ENCODE data around the gene ELOA. TPM values are rescaled to one million over a fixed set of nuclear protein-coding genes. Genes with fewer than 3 reads are reported as not detected.

Gene ELOA
- total and polyA plus RNA-seq, 2 experiments from 2014 or later: 49.1 to 57.7 TPM

DNA sequence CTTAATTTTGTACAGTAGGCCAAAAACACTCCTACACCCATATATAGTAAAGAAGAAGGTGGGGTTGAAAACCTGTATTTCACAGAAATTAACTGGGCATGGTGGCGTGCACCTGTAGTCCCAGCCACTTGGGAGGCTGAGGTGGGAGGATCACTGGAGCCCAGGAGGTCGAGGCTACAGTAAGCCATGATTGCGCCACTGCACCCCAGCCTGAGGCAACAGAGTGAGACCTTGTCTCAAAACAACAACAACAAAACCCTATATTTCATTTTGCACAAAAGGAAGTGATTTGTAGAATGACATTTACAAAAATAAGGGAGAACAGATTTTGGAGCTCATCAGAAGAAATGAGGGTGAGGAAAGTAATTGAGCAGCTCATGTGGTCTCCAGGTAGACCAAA is 45.4 kb downstream of the ELOA start:
- no peaks in the 10 kb centered on the region for H3K27me3 ChIP-seq (ENCODE audit: insufficient read depth)
- H3F3A ChIP-seq (replicated peaks; ENCODE audit: low read depth): 0 out of 2 replicates have a peak, but pooled peaks cover 16% of the 10 kb centered on the region
- ATAC-seq (no peak), DNase-seq (ENCODE audit: low spot score) (no peak)
- Mint-ChIP-seq H3K27me3 (ENCODE audit: insufficient read depth, low read depth, poor library complexity) (peaks cover 13% of the 10 kb centered on the region), H3K4me1 (peaks cover 13% of the 10 kb centered on the region; the same call in 2 of the 3 replicates), H3K27ac (no peak overlapping the region), H3K9me3 (no peaks in the 10 kb centered on the region), H3K4me3 (no peak overlapping the region), H3K36me3 (ENCODE audit: low read depth) (peaks cover 44% of the 10 kb centered on the region)
- H3K4me3 ChIP-seq: no peak overlapping the region
- H2AFZ ChIP-seq: no peak overlapping the region
- peaks cover 2% of the 10 kb centered on the region; the same call in 1 of the 2 replicates for H4K20me1 ChIP-seq (replicated peaks; ENCODE audit: insufficient read depth)
- no peaks in the 10 kb centered on the region for H3K9me2 ChIP-seq (ENCODE audit: insufficient read depth)
- no peak overlapping the region for H3K4me2 ChIP-seq
- no peak overlapping the region for H3K27ac ChIP-seq (ENCODE audit: low read depth)
- TF ChIP-seq ZNF114 (CRISPR knock-in tag; IDR thresholded peaks at IDR 0.05) (no peak), NANOG (IDR thresholded peaks at IDR 0.05; ENCODE audit: borderline replicate concordance) (no peak), EZH2phosphoT487 (IDR thresholded peaks at IDR 0.05; ENCODE audit: unreplicated experiment) (no peak)
- TF ChIP-seq, protein P1, sequence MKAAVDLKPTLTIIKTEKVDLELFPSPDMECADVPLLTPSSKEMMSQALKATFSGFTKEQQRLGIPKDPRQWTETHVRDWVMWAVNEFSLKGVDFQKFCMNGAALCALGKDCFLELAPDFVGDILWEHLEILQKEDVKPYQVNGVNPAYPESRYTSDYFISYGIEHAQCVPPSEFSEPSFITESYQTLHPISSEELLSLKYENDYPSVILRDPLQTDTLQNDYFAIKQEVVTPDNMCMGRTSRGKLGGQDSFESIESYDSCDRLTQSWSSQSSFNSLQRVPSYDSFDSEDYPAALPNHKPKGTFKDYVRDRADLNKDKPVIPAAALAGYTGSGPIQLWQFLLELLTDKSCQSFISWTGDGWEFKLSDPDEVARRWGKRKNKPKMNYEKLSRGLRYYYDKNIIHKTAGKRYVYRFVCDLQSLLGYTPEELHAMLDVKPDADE (IDR thresholded peaks at IDR 0.05): no peak
- TF ChIP-seq, protein P2, sequence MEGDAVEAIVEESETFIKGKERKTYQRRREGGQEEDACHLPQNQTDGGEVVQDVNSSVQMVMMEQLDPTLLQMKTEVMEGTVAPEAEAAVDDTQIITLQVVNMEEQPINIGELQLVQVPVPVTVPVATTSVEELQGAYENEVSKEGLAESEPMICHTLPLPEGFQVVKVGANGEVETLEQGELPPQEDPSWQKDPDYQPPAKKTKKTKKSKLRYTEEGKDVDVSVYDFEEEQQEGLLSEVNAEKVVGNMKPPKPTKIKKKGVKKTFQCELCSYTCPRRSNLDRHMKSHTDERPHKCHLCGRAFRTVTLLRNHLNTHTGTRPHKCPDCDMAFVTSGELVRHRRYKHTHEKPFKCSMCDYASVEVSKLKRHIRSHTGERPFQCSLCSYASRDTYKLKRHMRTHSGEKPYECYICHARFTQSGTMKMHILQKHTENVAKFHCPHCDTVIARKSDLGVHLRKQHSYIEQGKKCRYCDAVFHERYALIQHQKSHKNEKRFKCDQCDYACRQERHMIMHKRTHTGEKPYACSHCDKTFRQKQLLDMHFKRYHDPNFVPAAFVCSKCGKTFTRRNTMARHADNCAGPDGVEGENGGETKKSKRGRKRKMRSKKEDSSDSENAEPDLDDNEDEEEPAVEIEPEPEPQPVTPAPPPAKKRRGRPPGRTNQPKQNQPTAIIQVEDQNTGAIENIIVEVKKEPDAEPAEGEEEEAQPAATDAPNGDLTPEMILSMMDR (conservative IDR thresholded peaks at IDR 0.05; ENCODE audit: low read depth in 2 of 2): no peak
- peaks cover 19% of the 10 kb centered on the region for H3K36me3 ChIP-seq (ENCODE audit: insufficient read depth)
- H3K79me2 ChIP-seq (replicated peaks; ENCODE audit: insufficient read depth): peaks cover 21% of the 10 kb centered on the region
- peaks cover 7% of the 10 kb centered on the region; the same call in 1 of the 2 replicates for H3K4me1 ChIP-seq (ENCODE audit: insufficient read depth)

DNA sequence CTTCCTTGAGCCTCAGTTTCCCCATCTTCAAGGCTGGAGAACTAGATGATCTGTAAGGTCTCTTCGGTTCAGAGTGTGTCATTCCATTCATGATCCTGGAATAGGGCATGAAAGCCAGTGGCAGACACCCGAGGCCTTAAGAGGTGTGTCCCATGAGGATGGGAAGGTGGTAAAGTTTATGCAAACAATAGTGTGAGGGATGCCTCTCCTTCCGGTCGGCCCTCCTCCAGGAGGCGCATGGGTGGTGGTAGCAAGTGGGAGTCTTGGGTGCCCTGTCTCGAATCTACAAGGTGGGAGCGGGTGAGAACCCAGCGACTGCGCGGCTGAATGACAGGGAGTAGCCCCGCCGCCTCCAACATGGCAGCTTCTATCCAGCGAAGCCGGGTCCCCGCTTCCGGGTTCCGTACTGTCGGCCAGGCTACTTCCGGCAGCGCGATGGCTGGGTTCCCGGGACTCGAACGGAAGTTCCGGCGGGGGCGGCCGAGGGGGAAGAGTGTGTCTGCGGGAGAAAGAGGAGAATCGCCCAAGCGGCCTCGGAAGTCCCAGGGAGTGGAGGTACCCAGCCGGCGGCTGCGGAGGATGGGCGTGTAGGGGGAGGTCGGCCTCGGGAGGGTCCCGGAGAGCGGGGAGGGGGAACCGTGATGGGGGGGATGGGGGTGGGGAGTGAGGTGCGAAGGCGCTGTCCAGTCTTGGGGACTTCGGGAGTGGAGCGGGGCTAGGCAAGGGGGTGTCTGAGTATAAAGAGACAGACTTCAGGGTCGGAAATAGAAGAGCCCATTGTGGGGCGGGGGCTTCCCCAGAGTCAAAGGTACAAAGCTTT is 47.6 kb downstream of the ELOA start, which contains the start of gene LYPLA2:
Gene LYPLA2 (plus strand): TSS at position 450 of the 820 bp plus-strand sequence. CDS start 1,538 bp downstream, outside the sequence.
- Mint-ChIP-seq H3K4me1 (peaks cover 15% of the 10 kb centered on the region), H3K27me3 (ENCODE audit: insufficient read depth, low read depth, poor library complexity) (peaks cover 12% of the 10 kb centered on the region), H3K36me3 (ENCODE audit: low read depth) (peaks cover 39% of the 10 kb centered on the region), H3K4me3 (peak within 1 kb of the TSS; percentile 98), H3K9me3 (no peaks in the 10 kb centered on the region), H3K27ac (peak within 1 kb of the TSS; percentile 90)
- no peaks in the 10 kb centered on the region for H3K9me2 ChIP-seq (ENCODE audit: insufficient read depth)
- H3F3A ChIP-seq (replicated peaks; ENCODE audit: low read depth): 0 out of 2 replicates have a peak, but pooled peaks cover 16% of the 10 kb centered on the region
- peaks cover 12% of the 10 kb centered on the region for H3K36me3 ChIP-seq (ENCODE audit: insufficient read depth)
- H3K27me3 ChIP-seq (ENCODE audit: insufficient read depth): no peaks in the 10 kb centered on the region
- peaks cover 18% of the 10 kb centered on the region for H3K79me2 ChIP-seq (replicated peaks; ENCODE audit: insufficient read depth)
- peaks cover 7% of the 10 kb centered on the region; the same call in 1 of the 2 replicates for H3K4me1 ChIP-seq (ENCODE audit: insufficient read depth)
- ATAC-seq: peak; percentile 88
- H2AFZ ChIP-seq: 0 out of 2 replicates have a peak within 1 kb of the TSS, but pooled peaks have one; percentile 47
- DNase-seq (ENCODE audit: low spot score): peak; percentile 98
- peak within 1 kb of the TSS; percentile 81 for H3K4me2 ChIP-seq
- peak within 1 kb of the TSS; percentile 98 for H3K4me3 ChIP-seq
- peak within 1 kb of the TSS; percentile 80 for H3K27ac ChIP-seq (ENCODE audit: low read depth)
- peaks cover 2% of the 10 kb centered on the region; the same call in 1 of the 2 replicates for H4K20me1 ChIP-seq (replicated peaks; ENCODE audit: insufficient read depth)
- TF ChIP-seq, protein P1 (IDR thresholded peaks at IDR 0.05): peak; percentile 85
- no peak for TF ChIP-seq EZH2phosphoT487 (IDR thresholded peaks at IDR 0.05; ENCODE audit: unreplicated experiment)
- TF ChIP-seq, protein P3, sequence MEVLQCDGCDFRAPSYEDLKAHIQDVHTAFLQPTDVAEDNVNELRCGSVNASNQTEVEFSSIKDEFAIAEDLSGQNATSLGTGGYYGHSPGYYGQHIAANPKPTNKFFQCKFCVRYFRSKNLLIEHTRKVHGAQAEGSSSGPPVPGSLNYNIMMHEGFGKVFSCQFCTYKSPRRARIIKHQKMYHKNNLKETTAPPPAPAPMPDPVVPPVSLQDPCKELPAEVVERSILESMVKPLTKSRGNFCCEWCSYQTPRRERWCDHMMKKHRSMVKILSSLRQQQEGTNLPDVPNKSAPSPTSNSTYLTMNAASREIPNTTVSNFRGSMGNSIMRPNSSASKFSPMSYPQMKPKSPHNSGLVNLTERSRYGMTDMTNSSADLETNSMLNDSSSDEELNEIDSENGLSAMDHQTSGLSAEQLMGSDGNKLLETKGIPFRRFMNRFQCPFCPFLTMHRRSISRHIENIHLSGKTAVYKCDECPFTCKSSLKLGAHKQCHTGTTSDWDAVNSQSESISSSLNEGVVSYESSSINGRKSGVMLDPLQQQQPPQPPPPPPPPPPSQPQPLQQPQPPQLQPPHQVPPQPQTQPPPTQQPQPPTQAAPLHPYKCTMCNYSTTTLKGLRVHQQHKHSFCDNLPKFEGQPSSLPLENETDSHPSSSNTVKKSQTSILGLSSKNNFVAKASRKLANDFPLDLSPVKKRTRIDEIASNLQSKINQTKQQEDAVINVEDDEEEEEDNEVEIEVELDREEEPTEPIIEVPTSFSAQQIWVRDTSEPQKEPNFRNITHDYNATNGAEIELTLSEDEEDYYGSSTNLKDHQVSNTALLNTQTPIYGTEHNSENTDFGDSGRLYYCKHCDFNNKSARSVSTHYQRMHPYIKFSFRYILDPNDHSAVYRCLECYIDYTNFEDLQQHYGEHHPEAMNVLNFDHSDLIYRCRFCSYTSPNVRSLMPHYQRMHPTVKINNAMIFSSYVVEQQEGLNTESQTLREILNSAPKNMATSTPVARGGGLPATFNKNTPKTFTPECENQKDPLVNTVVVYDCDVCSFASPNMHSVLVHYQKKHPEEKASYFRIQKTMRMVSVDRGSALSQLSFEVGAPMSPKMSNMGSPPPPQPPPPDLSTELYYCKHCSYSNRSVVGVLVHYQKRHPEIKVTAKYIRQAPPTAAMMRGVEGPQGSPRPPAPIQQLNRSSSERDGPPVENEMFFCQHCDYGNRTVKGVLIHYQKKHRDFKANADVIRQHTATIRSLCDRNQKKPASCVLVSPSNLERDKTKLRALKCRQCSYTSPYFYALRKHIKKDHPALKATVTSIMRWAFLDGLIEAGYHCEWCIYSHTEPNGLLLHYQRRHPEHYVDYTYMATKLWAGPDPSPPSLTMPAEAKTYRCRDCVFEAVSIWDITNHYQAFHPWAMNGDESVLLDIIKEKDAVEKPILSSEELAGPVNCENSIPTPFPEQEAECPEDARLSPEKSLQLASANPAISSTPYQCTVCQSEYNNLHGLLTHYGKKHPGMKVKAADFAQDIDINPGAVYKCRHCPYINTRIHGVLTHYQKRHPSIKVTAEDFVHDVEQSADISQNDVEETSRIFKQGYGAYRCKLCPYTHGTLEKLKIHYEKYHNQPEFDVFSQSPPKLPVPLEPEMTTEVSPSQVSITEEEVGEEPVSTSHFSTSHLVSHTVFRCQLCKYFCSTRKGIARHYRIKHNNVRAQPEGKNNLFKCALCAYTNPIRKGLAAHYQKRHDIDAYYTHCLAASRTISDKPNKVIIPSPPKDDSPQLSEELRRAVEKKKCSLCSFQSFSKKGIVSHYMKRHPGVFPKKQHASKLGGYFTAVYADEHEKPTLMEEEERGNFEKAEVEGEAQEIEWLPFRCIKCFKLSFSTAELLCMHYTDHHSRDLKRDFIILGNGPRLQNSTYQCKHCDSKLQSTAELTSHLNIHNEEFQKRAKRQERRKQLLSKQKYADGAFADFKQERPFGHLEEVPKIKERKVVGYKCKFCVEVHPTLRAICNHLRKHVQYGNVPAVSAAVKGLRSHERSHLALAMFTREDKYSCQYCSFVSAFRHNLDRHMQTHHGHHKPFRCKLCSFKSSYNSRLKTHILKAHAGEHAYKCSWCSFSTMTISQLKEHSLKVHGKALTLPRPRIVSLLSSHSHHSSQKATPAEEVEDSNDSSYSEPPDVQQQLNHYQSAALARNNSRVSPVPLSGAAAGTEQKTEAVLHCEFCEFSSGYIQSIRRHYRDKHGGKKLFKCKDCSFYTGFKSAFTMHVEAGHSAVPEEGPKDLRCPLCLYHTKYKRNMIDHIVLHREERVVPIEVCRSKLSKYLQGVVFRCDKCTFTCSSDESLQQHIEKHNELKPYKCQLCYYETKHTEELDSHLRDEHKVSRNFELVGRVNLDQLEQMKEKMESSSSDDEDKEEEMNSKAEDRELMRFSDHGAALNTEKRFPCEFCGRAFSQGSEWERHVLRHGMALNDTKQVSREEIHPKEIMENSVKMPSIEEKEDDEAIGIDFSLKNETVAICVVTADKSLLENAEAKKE (CRISPR knock-in tag; IDR thresholded peaks at IDR 0.05): no peak
